ENCODE results near the gene DPEP1.

DNA sequence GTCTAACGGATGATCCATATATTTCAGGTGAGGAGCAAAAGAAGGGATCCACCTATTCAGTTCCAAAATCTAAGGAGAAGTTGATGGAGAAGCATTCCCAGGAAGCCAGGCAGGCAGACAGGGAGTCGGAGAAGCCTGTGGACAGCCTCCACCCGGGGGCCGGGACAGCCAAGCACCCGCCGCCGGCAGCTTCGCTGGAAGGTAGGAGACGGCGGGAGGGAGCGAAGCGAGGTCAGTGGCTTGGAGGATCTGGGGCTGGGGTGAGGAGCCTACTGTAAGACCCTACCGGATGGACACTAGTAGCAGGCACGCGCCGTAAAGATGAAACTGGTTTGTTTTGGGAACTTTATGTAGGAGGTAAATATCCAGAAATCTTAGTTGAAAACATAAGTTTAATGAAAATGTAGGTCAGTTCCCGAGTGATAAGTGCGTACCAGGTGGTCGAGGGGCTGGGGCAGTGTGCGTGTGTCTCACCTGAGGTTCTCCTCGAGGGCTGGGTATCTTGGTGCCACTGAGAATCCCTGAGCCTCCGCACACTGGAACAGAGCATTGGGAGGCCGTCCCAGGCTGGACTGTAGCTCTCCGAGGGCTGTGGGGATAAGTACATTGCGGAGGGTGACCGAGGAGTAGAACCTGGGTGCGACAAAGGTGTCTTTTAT is 44.9 kb downstream of the DPEP1 start:
- TF ChIP-seq, protein P1, sequence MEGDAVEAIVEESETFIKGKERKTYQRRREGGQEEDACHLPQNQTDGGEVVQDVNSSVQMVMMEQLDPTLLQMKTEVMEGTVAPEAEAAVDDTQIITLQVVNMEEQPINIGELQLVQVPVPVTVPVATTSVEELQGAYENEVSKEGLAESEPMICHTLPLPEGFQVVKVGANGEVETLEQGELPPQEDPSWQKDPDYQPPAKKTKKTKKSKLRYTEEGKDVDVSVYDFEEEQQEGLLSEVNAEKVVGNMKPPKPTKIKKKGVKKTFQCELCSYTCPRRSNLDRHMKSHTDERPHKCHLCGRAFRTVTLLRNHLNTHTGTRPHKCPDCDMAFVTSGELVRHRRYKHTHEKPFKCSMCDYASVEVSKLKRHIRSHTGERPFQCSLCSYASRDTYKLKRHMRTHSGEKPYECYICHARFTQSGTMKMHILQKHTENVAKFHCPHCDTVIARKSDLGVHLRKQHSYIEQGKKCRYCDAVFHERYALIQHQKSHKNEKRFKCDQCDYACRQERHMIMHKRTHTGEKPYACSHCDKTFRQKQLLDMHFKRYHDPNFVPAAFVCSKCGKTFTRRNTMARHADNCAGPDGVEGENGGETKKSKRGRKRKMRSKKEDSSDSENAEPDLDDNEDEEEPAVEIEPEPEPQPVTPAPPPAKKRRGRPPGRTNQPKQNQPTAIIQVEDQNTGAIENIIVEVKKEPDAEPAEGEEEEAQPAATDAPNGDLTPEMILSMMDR (IDR thresholded peaks at IDR 0.05): no peak
- TF ChIP-seq ESRRA (CRISPR knock-in tag; IDR thresholded peaks at IDR 0.05; ENCODE audit: borderline replicate concordance): no peak
- TF ChIP-seq, protein P2, sequence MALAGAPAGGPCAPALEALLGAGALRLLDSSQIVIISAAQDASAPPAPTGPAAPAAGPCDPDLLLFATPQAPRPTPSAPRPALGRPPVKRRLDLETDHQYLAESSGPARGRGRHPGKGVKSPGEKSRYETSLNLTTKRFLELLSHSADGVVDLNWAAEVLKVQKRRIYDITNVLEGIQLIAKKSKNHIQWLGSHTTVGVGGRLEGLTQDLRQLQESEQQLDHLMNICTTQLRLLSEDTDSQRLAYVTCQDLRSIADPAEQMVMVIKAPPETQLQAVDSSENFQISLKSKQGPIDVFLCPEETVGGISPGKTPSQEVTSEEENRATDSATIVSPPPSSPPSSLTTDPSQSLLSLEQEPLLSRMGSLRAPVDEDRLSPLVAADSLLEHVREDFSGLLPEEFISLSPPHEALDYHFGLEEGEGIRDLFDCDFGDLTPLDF (CRISPR knock-in tag; IDR thresholded peaks at IDR 0.05): no peak
- TF ChIP-seq, protein P3, sequence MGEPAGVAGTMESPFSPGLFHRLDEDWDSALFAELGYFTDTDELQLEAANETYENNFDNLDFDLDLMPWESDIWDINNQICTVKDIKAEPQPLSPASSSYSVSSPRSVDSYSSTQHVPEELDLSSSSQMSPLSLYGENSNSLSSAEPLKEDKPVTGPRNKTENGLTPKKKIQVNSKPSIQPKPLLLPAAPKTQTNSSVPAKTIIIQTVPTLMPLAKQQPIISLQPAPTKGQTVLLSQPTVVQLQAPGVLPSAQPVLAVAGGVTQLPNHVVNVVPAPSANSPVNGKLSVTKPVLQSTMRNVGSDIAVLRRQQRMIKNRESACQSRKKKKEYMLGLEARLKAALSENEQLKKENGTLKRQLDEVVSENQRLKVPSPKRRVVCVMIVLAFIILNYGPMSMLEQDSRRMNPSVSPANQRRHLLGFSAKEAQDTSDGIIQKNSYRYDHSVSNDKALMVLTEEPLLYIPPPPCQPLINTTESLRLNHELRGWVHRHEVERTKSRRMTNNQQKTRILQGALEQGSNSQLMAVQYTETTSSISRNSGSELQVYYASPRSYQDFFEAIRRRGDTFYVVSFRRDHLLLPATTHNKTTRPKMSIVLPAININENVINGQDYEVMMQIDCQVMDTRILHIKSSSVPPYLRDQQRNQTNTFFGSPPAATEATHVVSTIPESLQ (CRISPR knock-in tag; IDR thresholded peaks at IDR 0.05): no peak

Measured in WTC11 (cell line).